ENCODE data around the gene CGN.

Gene CGN

DNA sequence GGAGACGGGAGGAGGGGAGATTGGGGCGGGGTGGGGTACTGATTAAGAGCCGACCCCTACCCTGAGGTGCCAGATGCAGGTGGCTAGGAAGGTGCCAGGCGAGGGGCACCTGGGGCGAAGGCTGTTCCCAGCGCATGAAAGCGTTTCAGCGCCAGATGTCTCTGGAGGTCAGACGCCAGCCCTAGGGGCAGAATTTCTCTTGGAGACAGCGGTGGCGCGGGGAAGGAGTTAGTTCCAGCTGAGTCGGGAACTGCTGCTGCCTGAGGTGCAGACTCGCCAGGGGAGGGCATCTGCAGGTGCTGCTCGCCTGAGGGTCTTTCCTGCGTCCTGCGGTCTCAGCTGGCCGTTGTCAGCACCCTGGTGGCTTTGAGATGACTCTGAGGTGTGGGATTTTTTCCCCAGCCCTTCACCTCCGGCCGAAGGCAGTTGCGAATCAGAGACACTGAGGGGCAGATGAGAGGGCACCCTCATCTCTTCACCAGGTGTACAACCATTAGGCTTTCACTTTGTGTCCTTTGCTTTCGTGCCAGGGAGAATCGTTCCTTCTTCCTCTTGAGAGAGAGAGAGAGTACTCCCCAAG, 539 bp downstream of the CGN start:
- Histone ChIP-seq H3K9ac (ENCODE audit: low read length in 2 of 2) (peak overlapping the region; percentile 69 to 78), H3K27me3 (ENCODE audit: control insufficient read depth in 1 of 2, insufficient read depth in 2 of 2, low read length in 2 of 2) (peaks cover 5 to 13% of the 10 kb centered on the region in 2 donors), H3K4me3 (ENCODE audit: low read length in 2 of 2) (peak overlapping the region; percentile 53 to 75), H3K9me3 (ENCODE audit: control insufficient read depth in 2 of 2, low read length in 2 of 2) (no peaks in the 10 kb centered on the region), H3K4me1 (ENCODE audit: control insufficient read depth, insufficient read depth, low read length) (peaks cover 12% of the 10 kb centered on the region), H3K36me3 (ENCODE audit: control insufficient read depth in 2 of 2, insufficient read depth in 2 of 2, low read length in 2 of 2) (no peaks in the 10 kb centered on the region), H3K27ac (ENCODE audit: low read length) (peak overlapping the region; percentile 6)

- Histone ChIP-seq H3K4me3 (ENCODE audit: low read length in 2 of 2) (peak overlapping the region in 1 of 2 donors; percentile 75), H3K36me3 (ENCODE audit: control insufficient read depth in 2 of 2, insufficient read depth in 2 of 2, low read length in 2 of 2) (no peaks in the 10 kb centered on the region), H3K4me1 (ENCODE audit: control insufficient read depth, insufficient read depth, low read length) (peaks cover 12% of the 10 kb centered on the region), H3K27me3 (ENCODE audit: control insufficient read depth in 1 of 2, insufficient read depth in 2 of 2, low read length in 2 of 2) (peaks cover 5 to 13% of the 10 kb centered on the region in 2 donors), H3K9ac (ENCODE audit: low read length in 2 of 2) (no peak overlapping the region), H3K9me3 (ENCODE audit: control insufficient read depth in 2 of 2, low read length in 2 of 2) (no peaks in the 10 kb centered on the region), H3K27ac (ENCODE audit: low read length) (no peak overlapping the region)
These were observed 1.1 kb downstream of the CGN start for GRCh38 chr1:151512326-151512725.

- Histone ChIP-seq H3K9me3 (ENCODE audit: control insufficient read depth in 2 of 2, low read length in 2 of 2) (no peaks in the 10 kb centered on the region), H3K27me3 (ENCODE audit: control insufficient read depth in 1 of 2, insufficient read depth in 2 of 2, low read length in 2 of 2) (peaks cover 5 to 13% of the 10 kb centered on the region in 2 donors), H3K36me3 (ENCODE audit: control insufficient read depth in 2 of 2, insufficient read depth in 2 of 2, low read length in 2 of 2) (no peaks in the 10 kb centered on the region), H3K9ac (ENCODE audit: low read length in 2 of 2) (peak overlapping the region in 1 of 2 donors; percentile 29), H3K4me3 (ENCODE audit: low read length in 2 of 2) (no peak overlapping the region), H3K27ac (ENCODE audit: low read length) (no peak overlapping the region), H3K4me1 (ENCODE audit: control insufficient read depth, insufficient read depth, low read length) (peaks cover 12% of the 10 kb centered on the region)
These were observed 1.8 kb downstream of the CGN start for GRCh38 chr1:151512801-151513625.

- H3K36me3 ChIP-seq (ENCODE audit: control insufficient read depth in 2 of 2, insufficient read depth in 2 of 2, low read length in 2 of 2): no peaks in the 10 kb centered on the region
- H3K4me1 ChIP-seq (ENCODE audit: control insufficient read depth, insufficient read depth, low read length): peaks cover 12% of the 10 kb centered on the region
- peak overlapping the region in 1 of 2 donors; percentile 29 for H3K9ac ChIP-seq (ENCODE audit: low read length in 2 of 2)
- no peaks in the 10 kb centered on the region for H3K9me3 ChIP-seq (ENCODE audit: control insufficient read depth in 2 of 2, low read length in 2 of 2)
- H3K27ac ChIP-seq (ENCODE audit: low read length): no peak overlapping the region
- H3K4me3 ChIP-seq (ENCODE audit: low read length in 2 of 2): no peak overlapping the region
- H3K27me3 ChIP-seq (ENCODE audit: control insufficient read depth in 1 of 2, insufficient read depth in 2 of 2, low read length in 2 of 2): peaks cover 5 to 13% of the 10 kb centered on the region in 2 donors
These were observed 2.5 kb downstream of the CGN start for GRCh38 chr1:151513626-151514121.

- H3K9me3 ChIP-seq (ENCODE audit: control insufficient read depth in 2 of 2, low read length in 2 of 2): no peaks in the 10 kb centered on the region
- peaks cover 12% of the 10 kb centered on the region for H3K4me1 ChIP-seq (ENCODE audit: control insufficient read depth, insufficient read depth, low read length)
- H3K27me3 ChIP-seq (ENCODE audit: control insufficient read depth in 1 of 2, insufficient read depth in 2 of 2, low read length in 2 of 2): peaks cover 5 to 13% of the 10 kb centered on the region in 2 donors
- H3K4me3 ChIP-seq (ENCODE audit: low read length in 2 of 2): no peak overlapping the region
- no peak overlapping the region for H3K27ac ChIP-seq (ENCODE audit: low read length)
- H3K9ac ChIP-seq (ENCODE audit: low read length in 2 of 2): no peak overlapping the region
- no peaks in the 10 kb centered on the region for H3K36me3 ChIP-seq (ENCODE audit: control insufficient read depth in 2 of 2, insufficient read depth in 2 of 2, low read length in 2 of 2)
These were observed 3.2 kb downstream of the CGN start for GRCh38 chr1:151514366-151514765.

DNA sequence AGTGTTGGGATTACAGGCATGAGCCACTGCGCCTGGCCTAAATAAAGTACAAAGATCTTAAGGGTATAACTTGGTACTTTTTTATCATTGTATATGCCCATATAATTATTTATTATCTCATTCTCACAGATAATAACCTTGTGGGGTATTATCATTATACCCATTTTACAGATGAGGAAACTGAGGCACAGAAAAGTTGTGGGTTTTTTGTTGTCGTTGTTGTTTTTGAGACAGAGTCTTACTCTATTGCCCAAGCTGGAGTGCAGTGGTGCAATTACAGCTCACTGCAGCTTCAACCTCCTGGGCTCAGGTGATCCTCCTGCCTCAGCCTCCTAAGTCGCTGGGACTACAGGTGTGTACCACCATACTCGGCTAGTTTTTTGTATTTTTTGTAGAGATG, 4.1 kb downstream of the CGN start:
- H3K4me3 ChIP-seq (ENCODE audit: low read length in 2 of 2): no peak overlapping the region
- no peaks in the 10 kb centered on the region for H3K9me3 ChIP-seq (ENCODE audit: control insufficient read depth in 2 of 2, low read length in 2 of 2)
- H3K4me1 ChIP-seq (ENCODE audit: control insufficient read depth, insufficient read depth, low read length): peaks cover 12% of the 10 kb centered on the region
- H3K9ac ChIP-seq (ENCODE audit: low read length in 2 of 2): no peak overlapping the region
- no peaks in the 10 kb centered on the region for H3K36me3 ChIP-seq (ENCODE audit: control insufficient read depth in 2 of 2, insufficient read depth in 2 of 2, low read length in 2 of 2)
- no peak overlapping the region for H3K27ac ChIP-seq (ENCODE audit: low read length)
- peaks cover 5 to 13% of the 10 kb centered on the region in 2 donors for H3K27me3 ChIP-seq (ENCODE audit: control insufficient read depth in 1 of 2, insufficient read depth in 2 of 2, low read length in 2 of 2)

- Histone ChIP-seq H3K9me3 (ENCODE audit: control insufficient read depth in 2 of 2, low read length in 2 of 2) (no peaks in the 10 kb centered on the region), H3K27ac (ENCODE audit: low read length) (no peak overlapping the region), H3K4me3 (ENCODE audit: low read length in 2 of 2) (no peak overlapping the region), H3K36me3 (ENCODE audit: control insufficient read depth in 2 of 2, insufficient read depth in 2 of 2, low read length in 2 of 2) (no peaks in the 10 kb centered on the region), H3K27me3 (ENCODE audit: control insufficient read depth in 1 of 2, insufficient read depth in 2 of 2, low read length in 2 of 2) (peaks cover 5 to 13% of the 10 kb centered on the region in 2 donors), H3K9ac (ENCODE audit: low read length in 2 of 2) (no peak overlapping the region), H3K4me1 (ENCODE audit: control insufficient read depth, insufficient read depth, low read length) (peaks cover 12% of the 10 kb centered on the region)
These were observed 4.9 kb downstream of the CGN start for GRCh38 chr1:151516031-151516511.

GRCh38 chr1:151518431-151518830, 7.2 kb downstream of the CGN start:
- H3K4me3 ChIP-seq (ENCODE audit: low read length in 2 of 2): no peak overlapping the region
- no peaks in the 10 kb centered on the region for H3K36me3 ChIP-seq (ENCODE audit: control insufficient read depth in 2 of 2, insufficient read depth in 2 of 2, low read length in 2 of 2)
- H3K9me3 ChIP-seq (ENCODE audit: control insufficient read depth in 2 of 2, low read length in 2 of 2): no peaks in the 10 kb centered on the region
- peaks cover 5 to 10% of the 10 kb centered on the region in 2 donors for H3K27me3 ChIP-seq (ENCODE audit: control insufficient read depth in 1 of 2, insufficient read depth in 2 of 2, low read length in 2 of 2)
- no peak overlapping the region for H3K9ac ChIP-seq (ENCODE audit: low read length in 2 of 2)
- no peaks in the 10 kb centered on the region for H3K4me1 ChIP-seq (ENCODE audit: control insufficient read depth, insufficient read depth, low read length)
- H3K27ac ChIP-seq (ENCODE audit: low read length): no peak overlapping the region

DNA sequence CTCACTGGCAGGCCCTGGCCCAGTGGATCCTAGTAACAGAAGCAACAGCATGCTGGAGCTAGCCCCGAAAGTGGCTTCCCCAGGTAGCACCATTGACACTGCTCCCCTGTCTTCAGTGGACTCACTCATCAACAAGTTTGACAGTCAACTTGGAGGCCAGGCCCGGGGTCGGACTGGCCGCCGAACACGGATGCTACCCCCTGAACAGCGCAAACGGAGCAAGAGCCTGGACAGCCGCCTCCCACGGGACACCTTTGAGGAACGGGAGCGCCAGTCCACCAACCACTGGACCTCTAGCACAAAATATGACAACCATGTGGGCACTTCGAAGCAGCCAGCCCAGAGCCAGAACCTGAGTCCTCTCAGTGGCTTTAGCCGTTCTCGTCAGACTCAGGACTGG, 7.7 kb downstream of the CGN start:
- H3K27me3 ChIP-seq (ENCODE audit: control insufficient read depth in 1 of 2, insufficient read depth in 2 of 2, low read length in 2 of 2): peaks cover 5 to 6% of the 10 kb centered on the region in 2 donors
- no peak overlapping the region for H3K27ac ChIP-seq (ENCODE audit: low read length)

DNA sequence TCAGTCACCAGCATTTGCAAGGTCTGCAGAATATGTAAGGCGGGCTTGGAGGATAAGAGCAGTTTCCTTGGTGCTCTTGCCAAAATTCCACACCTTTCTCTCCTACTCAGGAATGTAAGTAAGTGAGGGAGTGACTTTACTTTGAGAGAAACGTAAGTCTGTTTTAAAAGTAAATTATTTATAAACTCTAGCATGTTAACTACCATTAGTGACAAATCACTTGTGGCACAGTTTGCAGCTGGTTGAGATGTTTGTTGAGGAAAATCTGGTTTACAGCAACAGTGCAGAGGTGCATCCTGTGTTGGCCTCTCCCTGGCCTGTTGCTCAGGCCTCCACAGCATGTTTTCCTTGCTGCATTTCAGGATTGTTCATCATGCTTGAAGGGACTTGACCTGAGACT, 8.5 kb downstream of the CGN start:
- Histone ChIP-seq H3K36me3 (ENCODE audit: control insufficient read depth in 2 of 2, insufficient read depth in 2 of 2, low read length in 2 of 2) (no peaks in the 10 kb centered on the region), H3K4me3 (ENCODE audit: low read length in 2 of 2) (no peak overlapping the region), H3K27ac (ENCODE audit: low read length) (no peak overlapping the region), H3K9ac (ENCODE audit: low read length in 2 of 2) (no peak overlapping the region), H3K9me3 (ENCODE audit: control insufficient read depth in 2 of 2, low read length in 2 of 2) (no peaks in the 10 kb centered on the region), H3K4me1 (ENCODE audit: control insufficient read depth, insufficient read depth, low read length) (no peaks in the 10 kb centered on the region), H3K27me3 (ENCODE audit: control insufficient read depth in 1 of 2, insufficient read depth in 2 of 2, low read length in 2 of 2) (peaks cover 0 to 2% of the 10 kb centered on the region in 2 donors)

More for the DNA sequence above, 7.7 kb downstream of the CGN start:
- no peak overlapping the region for H3K4me3 ChIP-seq (ENCODE audit: low read length in 2 of 2)
- H3K9ac ChIP-seq (ENCODE audit: low read length in 2 of 2): no peak overlapping the region
- H3K4me1 ChIP-seq (ENCODE audit: control insufficient read depth, insufficient read depth, low read length): no peaks in the 10 kb centered on the region
- H3K9me3 ChIP-seq (ENCODE audit: control insufficient read depth in 2 of 2, low read length in 2 of 2): no peaks in the 10 kb centered on the region
- H3K36me3 ChIP-seq (ENCODE audit: control insufficient read depth in 2 of 2, insufficient read depth in 2 of 2, low read length in 2 of 2): no peaks in the 10 kb centered on the region

All from stomach smooth muscle (tissue), 2 donors.